A549 (cell line): ENCODE data around the gene DNMT1. TPM values are rescaled to one million over a fixed set of nuclear protein-coding genes. Genes with fewer than 3 reads are reported as not detected.

Experiments
- ATAC-seq, 2 experiments: fragments of 200-7000 bp in 1 of 2; fragments of >200 bp in 1 of 2; cut with Nextera tagmentation in 1 of 2; cut with Tn5 transposase in 1 of 2; 3 replicates each; pipeline versions ENCODE4 v1.8.0 to v1.9.1; 2018 to 2020; ENCODE audit warnings: mild to moderate bottlenecking in 1 of 2, moderate library complexity in 1 of 2
- CTCF ChIA-PET: fragments of 300-600 bp; sonication (Branson Sonifier 250); formaldehyde crosslinking; extraction: SDS; loops from one replicate; lab custom pipeline; 2021; ENCODE audit warnings: antibody characterized with exemption, inconsistent platforms; lab: Yijun Ruan, JAX
- POLR2A ChIA-PET: fragments of 350-600 bp; formaldehyde crosslinking; extraction: SDS; loops from one replicate; lab custom pipeline; 2021; ENCODE audit warnings: antibody characterized with exemption, inconsistent platforms; lab: Yijun Ruan, JAX
- DNase-seq, 2 experiments: peaks; one replicate each; pipeline versions ENCODE4 v3.0.0 to v3.0.0-alpha.2; 2011 to 2016; ENCODE audit warnings: low read depth in 1 of 2, low spot score in 1 of 2
- FAIRE-seq: peaks from 2 replicates; lab custom pipeline; 2011; peaks lifted over from hg19 to GRCh38; lab: Jason Lieb, UNC
- H3K27ac ChIP-seq, 2 experiments: fragments of >200 bp; sonication (Bioruptor Twin); formaldehyde crosslinking; 3 replicates each; pipeline ENCODE4 v1.5.1; 2016 to 2017
- H3K4me1 ChIP-seq: fragments of >200 bp; sonication (Bioruptor Twin); formaldehyde crosslinking; 3 replicates; pipeline ENCODE4 v1.6.1; 2016
- H3K4me2 ChIP-seq: fragments of >200 bp; sonication (Bioruptor Twin); formaldehyde crosslinking; 3 replicates; pipeline ENCODE4 v1.6.1; 2016
- H3K4me3 ChIP-seq: fragments of >200 bp; sonication (Bioruptor Twin); formaldehyde crosslinking; 3 replicates; pipeline ENCODE4 v1.5.1; 2016
- H3K9me3 ChIP-seq: fragments of >200 bp; sonication (Bioruptor Twin); formaldehyde crosslinking; 3 replicates; pipeline ENCODE4 v1.6.1; 2016
- ATOH8 ChIP-seq: fragments of 250-450 bp; sonication (Bioruptor Pico); IDR thresholded peaks from 2 replicates; pipeline ENCODE4 v1.5.0; 2020; ENCODE audit warnings: low read depth, mild to moderate bottlenecking, moderate library complexity
- BCL3 ChIP-seq: fragments of >200 bp; sonication (Bioruptor Twin); formaldehyde crosslinking; IDR thresholded peaks from 3 replicates; pipeline ENCODE4 v1.6.1; 2016
- CBX2 ChIP-seq: fragments of 200-600 bp; sonication (generic); IDR thresholded peaks from 2 replicates; pipeline ENCODE4 v1.6.1; 2016; ENCODE audit warnings: low read depth, mild to moderate bottlenecking, borderline replicate concordance
- E2F6 ChIP-seq: IDR thresholded peaks from 2 replicates; pipeline ENCODE4 v1.6.1; 2012; ENCODE audit warnings: low read depth, borderline replicate concordance
- EHF ChIP-seq: fragments of 250-450 bp; sonication (Bioruptor Pico); IDR thresholded peaks from 2 replicates; pipeline ENCODE4 v1.5.0; 2020; ENCODE audit warnings: mild to moderate bottlenecking
- EP300 ChIP-seq, 2 experiments: fragments of >200 bp; sonication (Bioruptor Twin); formaldehyde crosslinking; IDR thresholded peaks; 2 replicates in 1 of 2; 3 replicates in 1 of 2; pipeline ENCODE4 v1.6.1; 2016 to 2017
- FOSB ChIP-seq: fragments of 250-450 bp; sonication (Bioruptor Pico); IDR thresholded peaks from 2 replicates; pipeline ENCODE4 v1.5.0; 2020; ENCODE audit warnings: mild to moderate bottlenecking, moderate library complexity
- FOXS1 ChIP-seq: fragments of 250-450 bp; sonication (Bioruptor Pico); IDR thresholded peaks from 2 replicates; pipeline ENCODE4 v1.5.0; 2020; ENCODE audit warnings: mild to moderate bottlenecking, moderate library complexity
- HES2 ChIP-seq: fragments of >200 bp; sonication (Bioruptor Twin); formaldehyde crosslinking; IDR thresholded peaks from 2 replicates; pipeline ENCODE4 v1.6.1; 2016
- HMGXB4 ChIP-seq: fragments of 250-450 bp; sonication (Bioruptor Pico); IDR thresholded peaks from 2 replicates; pipeline ENCODE4 v1.5.0; 2021; ENCODE audit warnings: mild to moderate bottlenecking, moderate library complexity, borderline replicate concordance
- HOXA7 ChIP-seq: fragments of 250-450 bp; sonication (Bioruptor Pico); IDR thresholded peaks from 2 replicates; pipeline ENCODE4 v1.5.0; 2020; ENCODE audit warnings: mild to moderate bottlenecking, moderate library complexity
- JUN ChIP-seq, 2 experiments: fragments of >200 bp; sonication (Bioruptor Twin); formaldehyde crosslinking; IDR thresholded peaks; 2 replicates in 1 of 2; 3 replicates in 1 of 2; pipeline ENCODE4 v1.6.1; 2016 to 2017
- KDM1A ChIP-seq: fragments of 200-600 bp; sonication (generic); IDR thresholded peaks from 2 replicates; pipeline ENCODE4 v1.6.1; 2016; ENCODE audit warnings: low read depth, mild to moderate bottlenecking
- MAX ChIP-seq: IDR thresholded peaks from 2 replicates; pipeline ENCODE4 v1.6.1; 2012
- NR3C1 ChIP-seq: fragments of >200 bp; sonication (Bioruptor Twin); formaldehyde crosslinking; IDR thresholded peaks from 3 replicates; pipeline ENCODE4 v1.6.1; 2017
- PHF8 ChIP-seq: fragments of 200-600 bp; sonication (generic); IDR thresholded peaks from 2 replicates; pipeline ENCODE4 v1.6.1; 2016; ENCODE audit warnings: low read depth, mild to moderate bottlenecking, antibody characterized with exemption, moderate library complexity, borderline replicate concordance
- POLR2AphosphoS2 ChIP-seq: conservative IDR thresholded peaks from 2 replicates; pipeline ENCODE4 v1.6.1; 2012; ENCODE audit warnings: low read length, improper control_type of control experiment, inconsistent platforms
- RAD21 ChIP-seq, 2 experiments: fragments of >200 bp in 1 of 2; sonication (Bioruptor Twin) in 1 of 2; formaldehyde crosslinking in 1 of 2; IDR thresholded peaks in 1 of 2; conservative IDR thresholded peaks in 1 of 2; 2 replicates in 1 of 2; 3 replicates in 1 of 2; pipeline ENCODE4 v1.6.1; 2012 to 2018; ENCODE audit warnings: inconsistent platforms in 1 of 2
- RARB ChIP-seq: fragments of 250-450 bp; sonication (Bioruptor Pico); IDR thresholded peaks from 2 replicates; pipeline ENCODE4 v1.8.0; 2021; ENCODE audit warnings: mild to moderate bottlenecking, moderate library complexity
- RCOR1 ChIP-seq: fragments of 150-350 bp; IDR thresholded peaks from 2 replicates; pipeline ENCODE4 v1.6.1; 2014; ENCODE audit warnings: antibody characterized with exemption, low read length, low read depth
- REST ChIP-seq: fragments of 200-600 bp; sonication (generic); IDR thresholded peaks from 2 replicates; pipeline ENCODE4 v1.6.1; 2016; ENCODE audit warnings: antibody characterized with exemption, mild to moderate bottlenecking, moderate library complexity
- SREBF2 ChIP-seq: fragments of 450-650 bp; IDR thresholded peaks from 2 replicates; pipeline ENCODE4 v1.6.1; 2014; ENCODE audit warnings: mild to moderate bottlenecking, moderate library complexity
- ZSCAN20 ChIP-seq: fragments of 250-450 bp; sonication (Bioruptor Pico); IDR thresholded peaks from 2 replicates; pipeline ENCODE4 v1.8.0; 2022; ENCODE audit warnings: mild to moderate bottlenecking, moderate library complexity
- WGBS: methylation state at CpG from one replicate; pipeline ENCODE4 v1.1.6; 2017; ENCODE audit errors: missing lambda C conversion rate; 5-methylcytosine and 5-hydroxymethylcytosine counted together
- polyA plus RNA-seq, 4 experiments: library from polyadenylated mRNA; depleted of rRNA in 3 of 4; stranded (reverse); fragments of >200 nt; fragmentation: RNase III in 1 of 4; extraction: RNeasy Plus Mini Kit Qiagen cat#74134 plus additional on column Dnase treatment in 1 of 4; gene quantifications; 2 replicates in 3 of 4; 3 replicates in 1 of 4; pipeline ENCODE4 v1.2.3, GENCODE V29; 2011 to 2017

The DNMT1 gene
- polyA plus RNA-seq, 2 of the 4 experiments (the other 2 are of a cell fraction) = 85.2 to 86.2 TPM

- CTCF ChIA-PET = no interaction called here
- TF ChIP-seq KDM1A (no peak), BCL3 (no peak), FOXS1 (CRISPR knock-in tag) (no peak), E2F6 (no peak), HOXA7 (no peak), ZSCAN20 (CRISPR knock-in tag) (no peak), EP300 (IDR thresholded peaks at IDR 0.05) (no peak), HMGXB4 (CRISPR knock-in tag) (no peak), MAX (no peak), REST (no peak), FOSB (CRISPR knock-in tag) (no peak), NR3C1 (no peak), SREBF2 (no peak), EHF (CRISPR knock-in tag) (no peak), PHF8 (no peak), ATOH8 (no peak), CBX2 (no peak)
- ATAC-seq (no peak), FAIRE-seq (no peak), DNase-seq (no peak)
- POLR2A ChIA-PET = no interaction called here
- Histone ChIP-seq H3K4me3 (no peak overlapping the region), H3K27ac (no peak overlapping the region), H3K4me2 (no peak overlapping the region), H3K9me3 (no peaks in the 10 kb centered on the region), H3K4me1 (peaks cover 4% of the 10 kb centered on the region; the same call in 1 of the 3 replicates)
- 98% methylated on average over 9 of the region's 17 CpGs for WGBS
These were observed 103.4 kb downstream of the DNMT1 start for GRCh38 chr19:10091370-10091687.

- no peak for DNase-seq
- TF ChIP-seq BCL3 = no peak
- TF ChIP-seq RCOR1 = no peak
- TF ChIP-seq RAD21 (conservative IDR thresholded peaks at IDR 0.05 in 1 of 2, IDR thresholded peaks at IDR 0.05 in 1 of 2) = no peak
- no peak for TF ChIP-seq HES2
- no peak for TF ChIP-seq JUN (IDR thresholded peaks at IDR 0.05)
- TF ChIP-seq POLR2AphosphoS2 = no peak
- no peak for TF ChIP-seq RARB (CRISPR knock-in tag)
- Histone ChIP-seq H3K4me1 (peaks cover 4% of the 10 kb centered on the region; the same call in 2 of the 3 replicates), H3K4me3 (no peak overlapping the region), H3K9me3 (no peaks in the 10 kb centered on the region), H3K27ac (no peak overlapping the region), H3K4me2 (no peak overlapping the region)
- no peak for FAIRE-seq
- no peak for ATAC-seq
- ChIA-PET POLR2A (no interaction called here), CTCF (interaction anchor here (1.1 kb wide), 1 partner anchor 157 kb away, joined by 3 read pairs; no protein-coding TSS in a partner anchor)
- WGBS = 89% methylated on average over 13 of the region's 15 CpGs
These were observed 104.9 kb downstream of the DNMT1 start for GRCh38 chr19:10089801-10090375.
